DOHH2 (cell line): ENCODE results near the gene AHI1.
A peak's percentile ranks its signal among the peaks of the same experiment; 100 is the strongest.

Experiments
- H3F3A ChIP-seq: fragments of 200-600 bp; sonication (generic), shearing (Covaris generic); 2 replicates; pipeline ENCODE4 v1.6.0; 2016; ENCODE audit warnings: antibody characterized with exemption, mild to moderate bottlenecking; ENCODE audit not compliant: control insufficient read depth, insufficient read depth
- H3K27ac ChIP-seq: fragments of 200-600 bp; sonication (generic); 2 replicates; pipeline ENCODE4 v1.5.1; 2014; ENCODE audit warnings: low read depth, mild to moderate bottlenecking, low read length, moderate library complexity
- H3K27me3 ChIP-seq: fragments of 200-600 bp; sonication (generic); 2 replicates; pipeline ENCODE4 v1.6.1; 2014; ENCODE audit warnings: mild to moderate bottlenecking, low read length, mixed read lengths; ENCODE audit not compliant: control insufficient read depth
- H3K36me3 ChIP-seq: fragments of 200-600 bp; sonication (generic); 2 replicates; pipeline ENCODE4 v1.6.1; 2014; ENCODE audit warnings: mild to moderate bottlenecking, low read length, moderate library complexity, mixed read lengths; ENCODE audit not compliant: control insufficient read depth
- H3K4me1 ChIP-seq: fragments of 200-600 bp; sonication (generic); 2 replicates; pipeline ENCODE4 v1.6.1; 2014; ENCODE audit warnings: mild to moderate bottlenecking, low read length, mixed read lengths; ENCODE audit not compliant: control insufficient read depth
- H3K4me2 ChIP-seq: fragments of 200-600 bp; sonication (generic); 2 replicates; pipeline ENCODE4 v1.6.0; 2014; ENCODE audit warnings: mild to moderate bottlenecking, low read length, moderate library complexity
- H3K4me3 ChIP-seq: fragments of 200-600 bp; sonication (generic); 2 replicates; pipeline ENCODE4 v1.5.1; 2014; ENCODE audit warnings: mild to moderate bottlenecking, low read length, mixed read lengths
- H3K79me2 ChIP-seq: fragments of 200-600 bp; sonication (generic); 2 replicates; pipeline ENCODE4 v1.6.1; 2014; ENCODE audit warnings: mild to moderate bottlenecking, low read length, mixed read lengths; ENCODE audit not compliant: control insufficient read depth
- H3K9me2 ChIP-seq: fragments of 200-600 bp; sonication (generic); replicated peaks from 2 replicates; pipeline ENCODE4 v1.6.1; 2014; ENCODE audit warnings: mild to moderate bottlenecking, low read length, mixed read lengths; ENCODE audit not compliant: control insufficient read depth
- H3K9me3 ChIP-seq: fragments of 200-600 bp; sonication (generic); 2 replicates; pipeline ENCODE4 v1.6.1; 2014; ENCODE audit warnings: antibody characterized with exemption, low read length, mixed read lengths; ENCODE audit not compliant: control insufficient read depth, insufficient read depth
- H4K20me1 ChIP-seq: fragments of 200-600 bp; sonication (generic); 2 replicates; pipeline ENCODE4 v1.6.0; 2014; ENCODE audit warnings: low read depth, mild to moderate bottlenecking, antibody characterized with exemption, low read length, moderate library complexity; ENCODE audit not compliant: control insufficient read depth, insufficient read depth
- CTCF ChIP-seq: fragments of 200-600 bp; sonication (generic); IDR thresholded peaks from one replicate; pipeline ENCODE4 v1.5.1; 2014; ENCODE audit warnings: antibody characterized with exemption, mild to moderate bottlenecking, low read depth, low read length; ENCODE audit not compliant: poor library complexity, severe bottlenecking
- EZH2phosphoT487 ChIP-seq: fragments of 200-600 bp; sonication (generic); IDR thresholded peaks from 2 replicates; pipeline ENCODE4 v1.6.1; 2017; ENCODE audit warnings: borderline replicate concordance, mild to moderate bottlenecking, antibody characterized with exemption, low read length, moderate library complexity, mixed read lengths

AHI1 gene

GRCh38 chr6:135534773-135535380 is 37.3 kb upstream of the AHI1 start:
- peaks cover 10% of the 10 kb centered on the region for H3K4me1 ChIP-seq
- no peaks in the 10 kb centered on the region for H3K36me3 ChIP-seq
- no peak for TF ChIP-seq EZH2phosphoT487
- no peak for TF ChIP-seq CTCF
- H3K27ac ChIP-seq, result no peak overlapping the region
- no peaks in the 10 kb centered on the region for H4K20me1 ChIP-seq
- no peaks in the 10 kb centered on the region for H3K9me2 ChIP-seq
- no peaks in the 10 kb centered on the region for H3K79me2 ChIP-seq
- H3K27me3 ChIP-seq, result no peaks in the 10 kb centered on the region
- H3K4me3 ChIP-seq, result no peak overlapping the region
- no peak overlapping the region for H3K4me2 ChIP-seq
- H3K9me3 ChIP-seq, result peaks cover 12% of the 10 kb centered on the region; the same call in 1 of the 2 replicates
- no peaks in the 10 kb centered on the region for H3F3A ChIP-seq

- H3K4me3 ChIP-seq, result peak overlapping the region; percentile 22; the same call in 1 of the 2 replicates
- no peaks in the 10 kb centered on the region for H3K27me3 ChIP-seq
- no peak overlapping the region for H3K27ac ChIP-seq
- TF ChIP-seq CTCF (no peak), EZH2phosphoT487 (no peak)
- H3K4me1 ChIP-seq, result peaks cover 10% of the 10 kb centered on the region
- no peaks in the 10 kb centered on the region for H4K20me1 ChIP-seq
- H3K36me3 ChIP-seq, result no peaks in the 10 kb centered on the region
- peaks cover 12% of the 10 kb centered on the region; the same call in 1 of the 2 replicates for H3K9me3 ChIP-seq
- no peaks in the 10 kb centered on the region for H3K79me2 ChIP-seq
- H3K9me2 ChIP-seq, result no peaks in the 10 kb centered on the region
- no peaks in the 10 kb centered on the region for H3F3A ChIP-seq
- no peak overlapping the region; the same call in none of the 2 replicates for H3K4me2 ChIP-seq
These were observed 35.0 kb upstream of the AHI1 start for GRCh38 chr6:135532559-135532958.

- Histone ChIP-seq H3K36me3 (no peaks in the 10 kb centered on the region), H3K4me1 (peaks cover 10% of the 10 kb centered on the region), H3K27me3 (no peaks in the 10 kb centered on the region), H3F3A (no peaks in the 10 kb centered on the region), H4K20me1 (no peaks in the 10 kb centered on the region), H3K9me2 (no peaks in the 10 kb centered on the region), H3K4me3 (peak overlapping the region; percentile 22; the same call in 1 of the 2 replicates), H3K4me2 (no peak overlapping the region; the same call in 1 of the 2 replicates), H3K79me2 (no peaks in the 10 kb centered on the region), H3K27ac (no peak overlapping the region), H3K9me3 (peaks cover 12% of the 10 kb centered on the region; the same call in 1 of the 2 replicates)
- TF ChIP-seq EZH2phosphoT487 (no peak), CTCF (no peak)
These were observed 34.5 kb upstream of the AHI1 start for GRCh38 chr6:135531954-135532490.
